BE2C (cell line): Measurements from ENCODE around the gene BST1.

Experiments used
- DNase-seq: peaks from one replicate; pipeline ENCODE4 v3.0.0-alpha.2; 2020
- H3K27me3 ChIP-seq: fragments of 250-450 bp; sonication (Bioruptor Pico); 2 replicates; pipeline ENCODE4 v1.5.1; 2020; ENCODE audit warnings: mild to moderate bottlenecking
- H3K36me3 ChIP-seq: fragments of 250-450 bp; sonication (Bioruptor Pico); 2 replicates; pipeline ENCODE4 v1.5.1; 2020; ENCODE audit warnings: mild to moderate bottlenecking
- H3K4me1 ChIP-seq: fragments of 250-450 bp; sonication (Bioruptor Pico); 2 replicates; pipeline ENCODE4 v1.5.1; 2020
- H3K4me3 ChIP-seq: 2 replicates; pipeline ENCODE4 v1.5.1; 2011; ENCODE audit warnings: low read depth, low read length
- H3K9me3 ChIP-seq: fragments of 250-450 bp; sonication (Bioruptor Pico); 2 replicates; pipeline ENCODE4 v1.5.1; 2020
- CTCF ChIP-seq: IDR thresholded peaks from 2 replicates; pipeline ENCODE4 v1.5.1; 2012; ENCODE audit warnings: mild to moderate bottlenecking, low read depth, low read length

Gene BST1

GRCh38 chr4:15667006-15667405, 35.9 kb upstream of the BST1 start:
- Histone ChIP-seq H3K36me3 (peaks cover 6% of the 10 kb centered on the region; the same call in 1 of the 2 replicates), H3K27me3 (no peaks in the 10 kb centered on the region), H3K9me3 (no peaks in the 10 kb centered on the region), H3K4me3 (no peak overlapping the region), H3K4me1 (no peaks in the 10 kb centered on the region)
- DNase-seq = no peak
- no peak for TF ChIP-seq CTCF

GRCh38 chr4:15668566-15669435, 34.1 kb upstream of the BST1 start:
- H3K9me3 ChIP-seq = no peaks in the 10 kb centered on the region
- H3K36me3 ChIP-seq = peaks cover 6% of the 10 kb centered on the region; the same call in 1 of the 2 replicates
- no peaks in the 10 kb centered on the region for H3K4me1 ChIP-seq
- DNase-seq = no peak
- no peak overlapping the region for H3K4me3 ChIP-seq
- no peak for TF ChIP-seq CTCF
- no peaks in the 10 kb centered on the region for H3K27me3 ChIP-seq

DNA sequence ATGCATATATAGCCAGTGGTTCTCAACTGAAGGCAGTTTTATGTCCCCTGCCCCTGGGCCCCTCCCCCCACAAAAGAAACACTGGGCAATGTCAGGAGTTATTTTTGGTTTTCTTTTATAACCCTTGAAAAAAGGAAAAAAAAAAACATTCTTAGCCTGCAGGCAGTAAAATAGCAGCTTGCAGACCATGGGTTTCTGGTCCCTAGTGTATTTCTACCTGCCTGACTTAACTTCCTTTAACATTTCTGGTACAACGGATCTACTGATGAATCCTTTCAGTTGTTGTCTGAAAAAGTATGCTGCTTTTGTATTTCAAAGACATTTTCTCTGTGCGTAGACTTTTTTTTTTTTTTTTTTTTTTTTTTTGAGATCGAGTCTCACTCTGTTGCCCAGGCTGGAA, 32.3 kb upstream of the BST1 start:
- no peaks in the 10 kb centered on the region for H3K4me1 ChIP-seq
- H3K27me3 ChIP-seq = no peaks in the 10 kb centered on the region
- no peaks in the 10 kb centered on the region for H3K9me3 ChIP-seq
- TF ChIP-seq CTCF = no peak
- no peak overlapping the region for H3K4me3 ChIP-seq
- DNase-seq = no peak
- H3K36me3 ChIP-seq = peaks cover 6% of the 10 kb centered on the region; the same call in 1 of the 2 replicates

DNA sequence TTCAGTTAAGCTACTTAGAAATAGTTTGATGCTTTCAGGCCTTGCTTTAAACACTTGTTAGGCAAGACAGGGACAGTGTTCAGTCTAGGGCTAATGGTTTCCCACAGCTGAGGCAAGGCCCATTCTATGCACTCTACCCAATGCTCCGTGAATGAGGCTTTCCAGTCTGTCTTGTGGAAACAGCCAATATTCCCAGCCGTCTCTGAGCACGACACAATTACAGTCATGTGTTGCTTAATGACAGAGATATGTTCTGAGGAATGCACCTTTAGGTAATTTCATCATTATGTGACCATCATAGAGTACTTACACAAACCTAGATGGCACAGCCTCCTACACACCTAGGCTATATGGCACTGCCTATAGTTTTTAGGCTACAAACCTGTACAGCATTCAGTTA, 30.8 kb upstream of the BST1 start:
- Histone ChIP-seq H3K27me3 (no peaks in the 10 kb centered on the region), H3K4me3 (no peak overlapping the region), H3K36me3 (peaks cover 2% of the 10 kb centered on the region; the same call in 1 of the 2 replicates), H3K9me3 (no peaks in the 10 kb centered on the region), H3K4me1 (no peaks in the 10 kb centered on the region)
- no peak for TF ChIP-seq CTCF
- DNase-seq = no peak

- Histone ChIP-seq H3K36me3 (no peaks in the 10 kb centered on the region), H3K9me3 (no peaks in the 10 kb centered on the region), H3K27me3 (no peaks in the 10 kb centered on the region), H3K4me1 (no peaks in the 10 kb centered on the region; the same call in 1 of the 2 replicates), H3K4me3 (no peak overlapping the region)
- no peak for TF ChIP-seq CTCF
- DNase-seq = no peak
Measured at GRCh38 chr4:15673337-15673736, 29.5 kb upstream of the BST1 start.

DNA sequence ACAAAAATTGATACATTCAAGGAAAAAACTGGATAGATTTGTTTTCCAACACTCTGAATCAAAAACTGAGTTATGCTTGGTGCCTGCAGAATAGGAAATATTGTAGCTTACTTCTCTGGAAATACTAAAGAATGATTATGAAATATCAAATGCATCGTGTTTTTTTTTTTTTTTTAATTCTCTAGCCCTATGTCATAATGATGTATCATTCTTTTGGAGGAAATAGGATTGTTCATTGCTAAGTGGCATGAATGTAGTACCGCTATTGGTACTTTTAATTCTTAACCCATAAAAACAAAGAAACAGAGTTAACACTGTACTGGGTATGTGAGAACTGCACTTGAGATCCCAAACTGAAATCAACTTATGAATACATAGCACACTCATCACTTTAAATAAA, 28.8 kb upstream of the BST1 start:
- no peak for DNase-seq
- TF ChIP-seq CTCF = no peak
- no peaks in the 10 kb centered on the region for H3K27me3 ChIP-seq
- H3K36me3 ChIP-seq = no peaks in the 10 kb centered on the region
- no peak overlapping the region for H3K4me3 ChIP-seq
- H3K4me1 ChIP-seq = no peaks in the 10 kb centered on the region; the same call in 1 of the 2 replicates
- H3K9me3 ChIP-seq = no peaks in the 10 kb centered on the region
